IMR-90 (cell line): ENCODE data around the gene F5. TPM values are rescaled to one million over a fixed set of nuclear protein-coding genes. Genes with fewer than 3 reads are reported as not detected.

ENCODE experiments used
- ATAC-seq: fragments of 200-7000 bp; cut with Tn5 transposase; 2 replicates; pipeline ENCODE4 v1.9.1; 2020; ENCODE audit warnings: low read depth, mild to moderate bottlenecking, moderate library complexity
- BruUV-seq: library from RNA; stranded (reverse); fragments of 400-500 nt; replicated peaks from 2 replicates; lab custom pipeline; 2021; lab: Mats Ljungman, UMichigan
- CTCF ChIA-PET: fragments of 300-600 bp; formaldehyde crosslinking; extraction: SDS; loops from one replicate; lab custom pipeline; 2021; ENCODE audit warnings: antibody characterized with exemption; lab: Yijun Ruan, JAX
- POLR2A ChIA-PET: fragments of 300-600 bp; sonication (Branson Sonifier 250); formaldehyde crosslinking; loops from one replicate; lab custom pipeline; 2022; ENCODE audit warnings: antibody characterized with exemption; ENCODE audit not compliant: unreplicated experiment; lab: Charles Lee
- DNase-seq: peaks from one replicate; pipeline ENCODE4 v3.0.0; 2013
- H2AFZ ChIP-seq: replicated peaks from 2 replicates; pipeline ENCODE3; 2013; ENCODE audit warnings: low read length, mild to moderate bottlenecking; ENCODE audit not compliant: poor library complexity
- H2AK5ac ChIP-seq: 2 replicates; pipeline ENCODE4 v1.6.1; 2013; ENCODE audit warnings: low read depth, low read length, inconsistent platforms
- H2AK9ac ChIP-seq: replicated peaks from 2 replicates; pipeline ENCODE3; 2013; ENCODE audit warnings: mild to moderate bottlenecking, low read depth, low read length, moderate library complexity; ENCODE audit not compliant: poor library complexity
- H2BK120ac ChIP-seq: 2 replicates; pipeline ENCODE4 v1.6.1; 2013; ENCODE audit warnings: low read depth, low read length, inconsistent platforms
- H2BK15ac ChIP-seq: 3 replicates; pipeline ENCODE4 v1.6.1; 2013; ENCODE audit warnings: low read depth, low read length, inconsistent platforms
- H2BK20ac ChIP-seq: 2 replicates; pipeline ENCODE4 v1.6.1; 2013; ENCODE audit warnings: low read depth, mild to moderate bottlenecking, inconsistent platforms, low read length, moderate library complexity
- H2BK5ac ChIP-seq: 2 replicates; pipeline ENCODE4 v1.6.1; 2013; ENCODE audit warnings: mild to moderate bottlenecking, low read depth, low read length, inconsistent platforms; ENCODE audit not compliant: poor library complexity, severe bottlenecking
- H3K14ac ChIP-seq: replicated peaks from 2 replicates; pipeline ENCODE4 v1.6.1; 2013; ENCODE audit warnings: low read depth, low read length, inconsistent platforms
- H3K18ac ChIP-seq: 2 replicates; pipeline ENCODE4 v1.6.1; 2013; ENCODE audit warnings: low read depth, low read length, control low read depth
- H3K23ac ChIP-seq: 2 replicates; pipeline ENCODE4 v1.6.1; 2013; ENCODE audit warnings: low read depth, low read length, inconsistent platforms
- H3K27ac ChIP-seq: 2 replicates; pipeline ENCODE4 v1.5.1; 2013; ENCODE audit warnings: mild to moderate bottlenecking, control low read depth, low read length; ENCODE audit not compliant: insufficient read depth
- H3K27me3 ChIP-seq: 2 replicates; pipeline ENCODE4 v1.6.1; 2013; ENCODE audit warnings: low read length; ENCODE audit not compliant: control insufficient read depth, insufficient read depth
- H3K36me3 ChIP-seq: 2 replicates; pipeline ENCODE4 v1.6.1; 2013; ENCODE audit warnings: low read length, mixed read lengths; ENCODE audit not compliant: control insufficient read depth, insufficient read depth
- H3K4ac ChIP-seq: 2 replicates; pipeline ENCODE4 v1.6.1; 2013; ENCODE audit warnings: low read depth, low read length, inconsistent platforms
- H3K4me1 ChIP-seq: 2 replicates; pipeline ENCODE4 v1.6.1; 2013; ENCODE audit warnings: low read length, mixed read lengths; ENCODE audit not compliant: control insufficient read depth, insufficient read depth
- H3K4me2 ChIP-seq: 2 replicates; pipeline ENCODE4 v1.6.1; 2013; ENCODE audit warnings: low read depth, mild to moderate bottlenecking, control low read depth, low read length, moderate library complexity
- H3K4me3 ChIP-seq: 2 replicates; pipeline ENCODE4 v1.5.1; 2013; ENCODE audit warnings: low read depth, mild to moderate bottlenecking, control low read depth, low read length, moderate library complexity; ENCODE audit not compliant: insufficient read depth
- H3K56ac ChIP-seq: 2 replicates; pipeline ENCODE4 v1.6.1; 2013; ENCODE audit warnings: low read length, inconsistent platforms; ENCODE audit not compliant: insufficient read depth; ENCODE audit errors: extremely low read depth
- H3K79me1 ChIP-seq, 2 experiments: 2 replicates each; pipeline ENCODE4 v1.6.1; 2013; ENCODE audit warnings: low read length in 2 of 2, inconsistent platforms in 1 of 2, low read depth in 1 of 2
- H3K9ac ChIP-seq: 2 replicates; pipeline ENCODE4 v1.6.1; 2013; ENCODE audit warnings: low read depth, low read length, control low read depth
- H3K9me1 ChIP-seq: 2 replicates; pipeline ENCODE4 v1.6.1; 2013; ENCODE audit warnings: low read length, inconsistent platforms; ENCODE audit not compliant: insufficient read depth
- H3K9me3 ChIP-seq: 2 replicates; pipeline ENCODE4 v1.6.1; 2013; ENCODE audit warnings: low read length; ENCODE audit not compliant: control insufficient read depth, insufficient read depth
- H4K20me1 ChIP-seq: 2 replicates; pipeline ENCODE4 v1.6.1; 2013; ENCODE audit warnings: low read length, inconsistent platforms; ENCODE audit not compliant: insufficient read depth
- H4K5ac ChIP-seq: 2 replicates; pipeline ENCODE4 v1.6.1; 2013; ENCODE audit warnings: mild to moderate bottlenecking, low read depth, low read length, control low read depth
- H4K8ac ChIP-seq, 2 experiments: 2 replicates each; pipeline ENCODE4 v1.6.1; 2013; ENCODE audit warnings: low read depth in 2 of 2, low read length in 2 of 2, control low read depth in 1 of 2, inconsistent platforms in 1 of 2
- H4K91ac ChIP-seq: 2 replicates; pipeline ENCODE4 v1.6.1; 2013; ENCODE audit warnings: low read depth, low read length, inconsistent platforms; ENCODE audit not compliant: insufficient read depth
- RAD21 ChIP-seq: IDR thresholded peaks from 2 replicates; pipeline ENCODE4 v1.6.1; 2012; ENCODE audit warnings: low read length, improper control_type of control experiment
- WGBS, 2 experiments: methylation state at CpG; one replicate each; pipeline versions ENCODE4 v1.1.5 to v1.1.7; 2013; ENCODE audit warnings: missing lambda C conversion rate in 2 of 2; ENCODE audit not compliant: insufficient read length in 1 of 2; ENCODE audit errors: extremely low coverage in 2 of 2; 5-methylcytosine and 5-hydroxymethylcytosine counted together
- dilution Hi-C: fragments of 300-500 bp; cut with HindIII; formaldehyde crosslinking; loops from one replicate; pipeline ENCODE4 v1.14.3; 2018; ENCODE audit warnings: low sequenced_read_pairs; ENCODE audit not compliant: unreplicated experiment
- in situ Hi-C: fragments of 300-500 bp; cut with MboI; formaldehyde crosslinking; loops from 3 replicates; pipeline ENCODE4 v1.14.3; 2019; ENCODE audit warnings: low sequenced_read_pairs, inconsistent platforms, mixed read lengths
- intact Hi-C: fragments of 100-400 bp; cut with micrococcal nuclease; formaldehyde crosslinking; loops from 2 replicates; pipeline ENCODE4 v1.10.0; 2022
- polyA plus RNA-seq, 3 experiments: library from polyadenylated mRNA; depleted of rRNA; stranded (reverse); fragments of >200 nt; gene quantifications; 2 replicates each; pipeline ENCODE4 v1.2.3, GENCODE V29; 2012; ENCODE audit warnings: low replicate concordance in 1 of 3
- total RNA-seq: library from RNA; depleted of rRNA; stranded (reverse); fragments of >200 nt; gene quantifications from 2 replicates; pipeline ENCODE4 v1.2.3, GENCODE V29; 2012

F5 gene
- total and polyA plus RNA-seq, 2 of the 4 experiments (the other 2 are of a cell fraction): not detected

DNA sequence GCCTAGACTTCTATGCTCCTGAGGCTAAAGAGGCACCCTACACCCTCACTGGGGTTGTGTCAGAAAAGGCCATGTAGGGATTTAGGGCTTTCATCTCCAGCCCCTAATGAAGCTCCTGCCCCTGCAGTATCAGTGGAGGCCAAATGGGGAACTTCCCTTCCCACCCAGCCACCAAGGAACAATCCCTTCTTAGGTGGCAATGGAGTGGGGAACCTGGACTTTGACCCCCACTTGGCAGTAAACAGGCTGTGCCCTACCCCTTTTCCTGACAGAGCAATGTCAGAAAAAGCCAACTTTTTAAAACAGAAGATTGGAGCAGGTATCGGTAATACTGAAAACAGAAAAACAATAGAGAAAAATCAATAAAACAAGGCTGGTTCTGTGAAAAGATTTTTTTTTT lies 65.1 kb downstream of the F5 start:
- Histone ChIP-seq H3K4me3 (no peak overlapping the region), H3K14ac (no peak overlapping the region), H2AFZ (no peak overlapping the region), H3K18ac (no peak overlapping the region), H4K20me1 (no peaks in the 10 kb centered on the region), H3K27ac (no peak overlapping the region), H4K5ac (no peak overlapping the region), H3K36me3 (no peaks in the 10 kb centered on the region), H3K9me3 (no peaks in the 10 kb centered on the region), H3K4me2 (no peak overlapping the region), H2BK15ac (no peak overlapping the region), H4K8ac (no peak overlapping the region), H3K27me3 (no peaks in the 10 kb centered on the region), H3K56ac (no peak overlapping the region), H3K4ac (no peak overlapping the region), H2AK9ac (no peak overlapping the region), H2AK5ac (no peak overlapping the region), H3K9me1 (no peaks in the 10 kb centered on the region), H2BK5ac (no peak overlapping the region), H3K4me1 (no peaks in the 10 kb centered on the region), H3K79me1 (no peaks in the 10 kb centered on the region), H2BK20ac (no peak overlapping the region), H3K9ac (no peak overlapping the region), H3K23ac (no peak overlapping the region), H2BK120ac (no peak overlapping the region), H4K91ac (no peak overlapping the region)
- no peak for DNase-seq
- no CpG with 5 or more reads among the region's 1 CpG for WGBS, 2 experiments
- POLR2A ChIA-PET: no interaction called here
- ATAC-seq: no peak
- TF ChIP-seq RAD21: no peak
- dilution Hi-C loops: no loop called here
- in situ Hi-C loops: no loop called here
- intact Hi-C loops: loop anchor here (5.0 kb wide), 1 partner anchor 711 kb away; no protein-coding TSS in a partner anchor
- CTCF ChIA-PET: interaction anchor here (1.0 kb wide), 1 partner anchor 10 kb away, joined by 3 read pairs; no protein-coding TSS in a partner anchor
- no TSS peak for BruUV-seq
